Measurements from ENCODE around the gene SRSF4.

- TF ChIP-seq, protein P1, sequence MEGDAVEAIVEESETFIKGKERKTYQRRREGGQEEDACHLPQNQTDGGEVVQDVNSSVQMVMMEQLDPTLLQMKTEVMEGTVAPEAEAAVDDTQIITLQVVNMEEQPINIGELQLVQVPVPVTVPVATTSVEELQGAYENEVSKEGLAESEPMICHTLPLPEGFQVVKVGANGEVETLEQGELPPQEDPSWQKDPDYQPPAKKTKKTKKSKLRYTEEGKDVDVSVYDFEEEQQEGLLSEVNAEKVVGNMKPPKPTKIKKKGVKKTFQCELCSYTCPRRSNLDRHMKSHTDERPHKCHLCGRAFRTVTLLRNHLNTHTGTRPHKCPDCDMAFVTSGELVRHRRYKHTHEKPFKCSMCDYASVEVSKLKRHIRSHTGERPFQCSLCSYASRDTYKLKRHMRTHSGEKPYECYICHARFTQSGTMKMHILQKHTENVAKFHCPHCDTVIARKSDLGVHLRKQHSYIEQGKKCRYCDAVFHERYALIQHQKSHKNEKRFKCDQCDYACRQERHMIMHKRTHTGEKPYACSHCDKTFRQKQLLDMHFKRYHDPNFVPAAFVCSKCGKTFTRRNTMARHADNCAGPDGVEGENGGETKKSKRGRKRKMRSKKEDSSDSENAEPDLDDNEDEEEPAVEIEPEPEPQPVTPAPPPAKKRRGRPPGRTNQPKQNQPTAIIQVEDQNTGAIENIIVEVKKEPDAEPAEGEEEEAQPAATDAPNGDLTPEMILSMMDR (IDR thresholded peaks at IDR 0.05; ENCODE audit: poor library complexity, severe bottlenecking) = no peak
- TF ChIP-seq MXI1 (conservative IDR thresholded peaks at IDR 0.05; ENCODE audit: poor library complexity, severe bottlenecking) = no peak
Observed at GRCh38 chr1:29126198-29126597, 55.5 kb downstream of the SRSF4 start.
